NCI-H526 (cell line): ENCODE measurements around the gene FBH1.

Experiments used
- DNase-seq, 2 experiments: peaks; one replicate each; lab custom pipeline; 2025; lab: John Stamatoyannopoulos, UW

Gene FBH1

DNA sequence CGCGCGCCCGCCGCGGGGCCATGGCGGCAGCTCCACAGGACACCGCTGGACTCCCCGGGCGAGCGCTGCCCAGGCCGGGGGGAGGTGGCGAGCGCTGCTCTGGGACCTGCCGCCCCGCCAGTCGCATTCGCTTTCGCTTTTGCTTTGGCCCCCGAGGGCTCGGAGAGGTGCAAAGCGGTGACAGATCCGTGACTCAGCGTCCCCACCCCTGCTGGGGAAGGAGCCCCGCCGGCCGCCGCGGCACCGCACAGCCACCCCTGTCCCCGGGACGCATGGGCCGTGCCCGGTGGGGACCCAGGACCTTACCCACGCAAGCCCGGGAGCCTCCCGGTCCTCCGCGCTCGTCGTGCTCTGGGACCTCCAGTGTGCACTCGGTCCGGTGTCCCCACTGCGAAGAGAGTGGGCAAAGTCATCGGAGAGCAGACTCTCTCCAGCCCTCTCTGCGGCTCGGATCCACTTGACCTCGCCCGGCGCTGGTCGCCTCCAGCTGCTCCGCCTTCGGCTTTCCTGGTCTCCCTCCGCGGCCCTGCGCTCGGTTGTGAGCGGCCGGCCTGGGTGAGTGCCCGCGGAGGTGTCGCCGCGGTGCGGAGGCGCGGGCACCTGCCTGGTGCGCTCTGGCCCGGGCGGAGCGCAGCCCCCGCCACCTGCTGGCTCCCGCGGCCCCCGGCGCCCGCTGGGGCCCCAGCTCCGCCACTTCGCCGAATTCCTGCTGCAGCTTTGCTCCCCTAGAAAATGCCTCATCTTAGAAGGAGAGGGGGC lies 87.6 kb downstream of the FBH1 start, which contains the start of gene IL15RA:
TSS of gene IL15RA (minus strand) at position 73 of the 759 bp plus-strand sequence. CDS start at position 22, 51 bp downstream.
- DNase-seq, result peak in 1 of 2 experiments; percentile 65

DNA sequence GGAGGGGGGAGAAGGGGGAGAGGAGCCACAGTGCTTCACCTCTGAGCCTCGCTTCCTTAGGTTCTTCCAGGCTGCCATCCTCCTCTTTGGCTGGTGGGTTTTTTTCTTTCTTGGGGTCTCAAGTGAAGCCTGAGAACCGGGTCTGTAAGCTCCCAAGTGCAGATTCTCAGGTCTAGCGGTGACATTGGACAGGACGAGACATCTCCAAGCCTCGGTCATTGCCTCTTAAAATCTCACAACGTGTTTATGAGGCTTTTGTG lies 88.1 kb downstream of the FBH1 start:
- DNase-seq, result no peak

DNA sequence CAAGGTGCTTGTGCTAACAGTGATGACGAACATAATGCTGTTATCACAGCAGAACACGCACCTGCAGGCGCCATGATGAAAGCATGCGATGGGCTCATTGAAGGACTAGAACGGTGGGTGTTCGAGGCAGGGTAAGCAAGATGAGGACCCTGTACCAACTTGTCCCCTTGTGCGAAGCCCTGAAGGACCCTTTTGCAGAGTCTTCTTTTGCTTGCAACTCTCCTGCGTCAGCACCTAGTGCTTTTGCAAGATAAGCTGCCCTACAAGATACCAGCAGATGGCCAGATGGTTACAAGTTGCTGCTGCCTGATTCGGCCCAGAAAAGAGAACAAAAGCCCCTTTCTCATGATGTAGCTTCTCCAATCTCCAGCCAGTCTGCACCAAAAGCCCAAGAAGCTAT lies 91.5 kb downstream of the FBH1 start:
- no peak for DNase-seq

DNA sequence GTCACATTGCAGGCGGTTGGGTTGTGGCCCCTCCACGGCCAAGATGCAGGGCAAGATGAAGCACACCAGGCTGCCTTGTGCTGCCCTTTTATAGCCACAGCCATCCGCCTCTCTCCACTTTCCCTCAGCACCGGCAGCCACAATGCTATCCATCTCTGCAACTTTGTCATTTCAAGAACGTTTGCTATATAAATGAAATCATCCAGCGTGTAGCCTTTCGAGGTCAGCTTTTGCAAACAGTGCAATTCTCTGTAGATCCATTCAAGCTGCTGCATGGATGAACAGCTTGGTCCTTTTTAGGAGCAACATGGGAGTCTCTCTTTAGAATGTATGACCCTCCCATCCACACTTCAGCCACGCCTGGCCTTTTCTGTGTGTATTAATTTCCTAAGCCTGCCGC lies 93.7 kb downstream of the FBH1 start:
- no peak for DNase-seq

DNA sequence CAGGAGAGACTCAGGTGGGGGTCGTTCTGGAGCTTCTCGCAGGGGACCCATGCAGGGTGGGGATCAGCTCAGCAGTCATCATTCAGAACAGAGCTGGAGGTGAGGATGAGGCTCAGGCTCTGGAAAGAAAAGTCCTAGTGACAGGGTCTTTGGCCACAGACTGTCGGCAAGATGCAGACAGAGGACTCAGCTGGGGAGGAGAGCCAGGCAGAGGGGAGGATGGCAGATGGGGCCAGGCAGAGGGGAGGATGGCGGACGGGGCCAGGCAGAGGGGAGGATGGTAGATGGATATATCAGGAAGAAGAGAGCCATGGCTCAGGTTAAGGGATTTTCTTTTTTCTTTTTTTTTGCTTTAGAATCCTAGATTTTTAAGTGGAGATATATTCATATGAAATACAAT lies 95.0 kb downstream of the FBH1 start:
- DNase-seq, result no peak
